Endodermal cell (in vitro differentiated cells): Measurements from ENCODE around the gene EPG5. TPM values are rescaled to one million over a fixed set of nuclear protein-coding genes. Genes with fewer than 3 reads are reported as not detected.

ENCODE experiments used
- DNase-seq: peaks from one replicate; pipeline ENCODE4 v3.0.0-alpha.2; 2017
- H3K27ac ChIP-seq: 2 replicates; pipeline ENCODE4 v1.5.1; 2013; ENCODE audit warnings: mild to moderate bottlenecking, low read depth, low read length, moderate library complexity
- H3K27me3 ChIP-seq: 2 replicates; pipeline ENCODE4 v1.6.1; 2013; ENCODE audit warnings: mild to moderate bottlenecking, low read length, moderate library complexity; ENCODE audit not compliant: insufficient read depth, control insufficient read depth, poor library complexity, severe bottlenecking
- H3K36me3 ChIP-seq: 2 replicates; pipeline ENCODE4 v1.7.0; 2013; ENCODE audit warnings: mild to moderate bottlenecking, low read length, moderate library complexity; ENCODE audit not compliant: control insufficient read depth, insufficient read depth
- H3K4me1 ChIP-seq: one replicate; pipeline ENCODE4 v1.7.0; 2013; ENCODE audit warnings: low read length; ENCODE audit not compliant: control insufficient read depth, insufficient read depth
- H3K4me3 ChIP-seq: 2 replicates; pipeline ENCODE4 v1.5.1; 2013; ENCODE audit warnings: mild to moderate bottlenecking, low read length, moderate library complexity
- H3K9ac ChIP-seq: 2 replicates; pipeline ENCODE4 v1.6.1; 2013; ENCODE audit warnings: mild to moderate bottlenecking, low read length, moderate library complexity; ENCODE audit not compliant: poor library complexity, severe bottlenecking; ENCODE audit errors: extremely low read depth
- H3K9me3 ChIP-seq: 2 replicates; pipeline ENCODE4 v1.6.1; 2013; ENCODE audit warnings: mild to moderate bottlenecking, low read length, moderate library complexity; ENCODE audit not compliant: control insufficient read depth
- H3K27ac Mint-ChIP-seq: 2 replicates; pipeline ENCODE4 v1.8.0; 2020; ENCODE audit warnings: mixed read lengths
- H3K27me3 Mint-ChIP-seq: 2 replicates; pipeline ENCODE4 v1.8.0; 2021; ENCODE audit warnings: mild to moderate bottlenecking, mixed read lengths; ENCODE audit not compliant: insufficient read depth
- H3K36me3 Mint-ChIP-seq: 2 replicates; pipeline ENCODE4 v1.8.0; 2020; ENCODE audit warnings: low read depth, mixed read lengths
- H3K4me1 Mint-ChIP-seq: 2 replicates; pipeline ENCODE4 v1.8.0; 2020; ENCODE audit warnings: mixed read lengths
- H3K4me3 Mint-ChIP-seq: 2 replicates; pipeline ENCODE4 v1.8.0; 2020; ENCODE audit warnings: mild to moderate bottlenecking, moderate library complexity, mixed read lengths
- H3K9me3 Mint-ChIP-seq: 2 replicates; pipeline ENCODE4 v1.8.0; 2020; ENCODE audit warnings: mild to moderate bottlenecking, mixed read lengths
- CTCF ChIP-seq: fragments of 200-600 bp; sonication (generic); conservative IDR thresholded peaks from 2 replicates; pipeline ENCODE4 v1.5.0; 2021; ENCODE audit warnings: antibody characterized with exemption, mild to moderate bottlenecking
- WGBS, 2 experiments: methylation state at CpG; one replicate each; pipeline versions ENCODE4 v1.1.5 to v1.1.7; 2013; ENCODE audit warnings: missing lambda C conversion rate in 2 of 2, mixed read lengths in 1 of 2; ENCODE audit not compliant: insufficient coverage in 1 of 2, insufficient read length in 1 of 2; 5-methylcytosine and 5-hydroxymethylcytosine counted together
- total RNA-seq, 2 donors: library from RNA; stranded (reverse); fragmentation: NEBNext Ultra II Directional in 1 of 2; extraction: Animal tissue kit (Norgen Biotek cat#: 25700) in 1 of 2; gene quantifications; 2 replicates in 1 of 2; 3 replicates in 1 of 2; pipeline ENCODE4 v1.2.1, GENCODE V29; 2021

The EPG5 gene
- total RNA-seq, 2 donors from 2014 or later, result 25.6 to 28.6 TPM

- Mint-ChIP-seq H3K4me3 (no peak overlapping the region), H3K4me1 (no peaks in the 10 kb centered on the region), H3K27me3 (no peaks in the 10 kb centered on the region), H3K9me3 (no peaks in the 10 kb centered on the region), H3K36me3 (peaks cover 81% of the 10 kb centered on the region), H3K27ac (no peak overlapping the region)
- WGBS, 2 experiments, result 71 to 89% methylated on average over 1 of the region's 1 CpG
- H3K27ac ChIP-seq, result no peak overlapping the region
- H3K4me3 ChIP-seq, result no peak overlapping the region
- TF ChIP-seq CTCF, result no peak
- H3K9me3 ChIP-seq, result peaks cover 7% of the 10 kb centered on the region
- peaks cover 86% of the 10 kb centered on the region for H3K36me3 ChIP-seq
- no peaks in the 10 kb centered on the region for H3K4me1 ChIP-seq
- no peak overlapping the region for H3K9ac ChIP-seq
- no peaks in the 10 kb centered on the region for H3K27me3 ChIP-seq
- DNase-seq, result no peak
Measured at GRCh38 chr18:45863469-45863868, 103.7 kb downstream of the EPG5 start.

DNA sequence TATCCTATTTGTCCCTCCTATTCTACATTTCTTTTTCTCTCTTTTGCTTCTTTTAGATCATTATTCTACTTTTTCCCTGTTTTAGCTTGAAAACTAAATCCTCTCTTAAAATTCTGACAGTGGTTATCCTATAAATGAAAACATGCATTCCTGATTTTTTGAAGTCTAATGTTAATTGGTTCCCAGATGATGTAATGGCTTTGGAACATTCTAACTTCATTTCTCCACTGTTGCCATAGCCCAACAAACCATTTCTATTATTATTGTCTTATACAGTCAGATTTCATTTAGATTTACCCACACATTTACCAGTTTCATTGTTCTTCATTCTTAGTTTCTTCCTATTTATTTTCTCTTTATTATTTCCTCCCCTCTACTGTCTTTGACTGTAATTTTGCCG lies 105.2 kb downstream of the EPG5 start:
- TF ChIP-seq CTCF, result no peak
- H3K9ac ChIP-seq, result no peak overlapping the region
- no peaks in the 10 kb centered on the region for H3K4me1 ChIP-seq
- H3K4me3 ChIP-seq, result no peak overlapping the region
- Mint-ChIP-seq H3K36me3 (peaks cover 87% of the 10 kb centered on the region), H3K9me3 (no peaks in the 10 kb centered on the region), H3K4me3 (no peak overlapping the region), H3K4me1 (no peaks in the 10 kb centered on the region), H3K27me3 (no peaks in the 10 kb centered on the region), H3K27ac (no peak overlapping the region)
- DNase-seq, result no peak
- H3K27ac ChIP-seq, result no peak overlapping the region
- 100% methylated on average over 1 of the region's 1 CpG; no CpG with 5 or more reads in 1 of the 2 experiments for WGBS, 2 experiments
- H3K27me3 ChIP-seq, result no peaks in the 10 kb centered on the region
- peaks cover 7% of the 10 kb centered on the region for H3K9me3 ChIP-seq
- H3K36me3 ChIP-seq, result peaks cover 82% of the 10 kb centered on the region

DNA sequence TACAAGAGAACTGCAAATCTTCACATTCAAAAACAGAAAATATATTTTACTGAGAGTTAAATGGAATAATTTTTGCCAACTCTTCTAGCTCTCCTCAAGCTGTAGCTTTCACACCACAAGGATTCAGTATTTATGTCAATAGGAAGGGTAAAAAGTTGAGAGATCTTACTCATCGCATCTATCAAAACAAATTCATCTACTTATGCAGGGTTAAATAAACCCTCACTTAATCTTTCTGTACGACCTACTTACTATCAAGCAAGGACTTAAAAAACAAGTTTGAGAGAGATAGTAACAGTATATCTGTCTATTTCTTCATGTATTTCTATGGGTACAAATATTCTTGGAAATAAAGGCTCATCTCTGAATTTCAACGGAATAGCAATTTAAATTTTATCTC lies 106.2 kb downstream of the EPG5 start:
- H3K36me3 Mint-ChIP-seq, result peaks cover 87% of the 10 kb centered on the region
- Histone ChIP-seq H3K9ac (no peak overlapping the region), H3K9me3 (peaks cover 7% of the 10 kb centered on the region), H3K36me3 (peaks cover 81% of the 10 kb centered on the region), H3K27me3 (no peaks in the 10 kb centered on the region), H3K4me3 (no peak overlapping the region), H3K27ac (no peak overlapping the region), H3K4me1 (no peaks in the 10 kb centered on the region)
- no peak for DNase-seq
- H3K9me3 Mint-ChIP-seq, result no peaks in the 10 kb centered on the region
- H3K27ac Mint-ChIP-seq, result no peak overlapping the region
- no peak for TF ChIP-seq CTCF
- no peaks in the 10 kb centered on the region for H3K27me3 Mint-ChIP-seq
- H3K4me1 Mint-ChIP-seq, result no peaks in the 10 kb centered on the region
- no CpG with 5 or more reads among the region's 3 CpGs for WGBS, 2 experiments
- no peak overlapping the region for H3K4me3 Mint-ChIP-seq
